ENCODE measurements around the gene GPC6.
A peak's percentile ranks its signal among the peaks of the same experiment; 100 is the strongest.
"Not testable (repeated sequence)": the region's sequence is repeated elsewhere in the genome, so short reads cannot be mapped to it uniquely, and the experiment has no call there.

Gene GPC6

DNA sequence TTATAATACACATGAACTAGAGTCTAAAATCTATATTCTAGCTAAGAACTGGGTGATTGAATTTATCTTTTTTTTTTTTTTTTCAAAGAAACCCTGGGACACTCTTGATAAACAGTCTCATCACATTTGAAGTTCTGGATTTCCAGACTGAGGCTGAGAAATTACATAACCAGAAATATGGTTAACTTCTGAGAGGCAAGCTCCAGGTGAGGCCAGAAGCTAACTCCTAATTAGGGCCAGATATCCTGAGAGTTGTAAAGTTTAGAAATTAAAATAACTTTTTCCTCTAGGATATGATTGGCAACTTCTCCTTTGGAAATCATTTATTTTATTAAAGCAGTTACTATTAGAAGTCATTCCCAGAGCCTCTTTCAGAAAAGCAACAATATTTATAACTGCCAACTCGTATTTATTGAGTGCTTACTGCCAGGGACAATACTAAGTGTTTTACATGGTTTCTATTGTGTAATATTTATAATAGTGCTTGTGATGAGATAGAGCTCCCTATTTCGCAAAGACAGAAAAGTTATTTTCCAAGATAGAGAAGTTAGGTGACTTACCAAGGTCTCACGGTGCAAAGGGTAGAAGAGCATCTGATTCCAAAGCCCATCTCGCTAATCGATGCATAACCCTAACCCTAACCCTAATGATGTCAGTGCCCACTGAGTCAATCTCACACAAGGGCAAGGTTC, 1065.2 kb downstream of the GPC6 start:
- no peak for DNase-seq

- DNase-seq: no peak
These were observed 1065.7 kb downstream of the GPC6 start for GRCh38 chr13:94292323-94292640.

- no peak for DNase-seq
These were observed 1069.9 kb downstream of the GPC6 start for GRCh38 chr13:94296471-94296870.

DNA sequence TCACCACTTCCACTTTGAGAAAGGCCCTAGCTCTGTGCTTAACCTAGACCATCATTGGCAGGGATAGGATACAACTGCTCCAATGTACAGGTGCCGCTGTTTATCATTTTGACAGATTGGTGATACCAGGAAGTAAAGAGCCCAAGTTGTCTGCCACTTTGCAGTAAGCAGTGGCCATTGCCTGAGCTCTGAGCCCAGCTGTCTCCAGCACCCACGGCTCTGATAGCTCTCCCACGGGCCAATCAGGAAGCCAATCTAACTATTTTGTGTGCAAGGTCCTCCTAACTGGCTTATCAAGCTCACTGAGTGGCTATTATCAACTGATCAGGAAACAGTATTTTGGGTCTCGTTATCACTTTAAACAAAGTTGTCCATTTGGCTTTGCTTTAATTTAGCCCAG, 1071.7 kb downstream of the GPC6 start:
- DNase-seq: no peak

GRCh38 chr13:94300401-94300800, 1073.8 kb downstream of the GPC6 start:
- DNase-seq: no peak

- DNase-seq: no peak
These were observed 1074.9 kb downstream of the GPC6 start for GRCh38 chr13:94301487-94301886.

DNA sequence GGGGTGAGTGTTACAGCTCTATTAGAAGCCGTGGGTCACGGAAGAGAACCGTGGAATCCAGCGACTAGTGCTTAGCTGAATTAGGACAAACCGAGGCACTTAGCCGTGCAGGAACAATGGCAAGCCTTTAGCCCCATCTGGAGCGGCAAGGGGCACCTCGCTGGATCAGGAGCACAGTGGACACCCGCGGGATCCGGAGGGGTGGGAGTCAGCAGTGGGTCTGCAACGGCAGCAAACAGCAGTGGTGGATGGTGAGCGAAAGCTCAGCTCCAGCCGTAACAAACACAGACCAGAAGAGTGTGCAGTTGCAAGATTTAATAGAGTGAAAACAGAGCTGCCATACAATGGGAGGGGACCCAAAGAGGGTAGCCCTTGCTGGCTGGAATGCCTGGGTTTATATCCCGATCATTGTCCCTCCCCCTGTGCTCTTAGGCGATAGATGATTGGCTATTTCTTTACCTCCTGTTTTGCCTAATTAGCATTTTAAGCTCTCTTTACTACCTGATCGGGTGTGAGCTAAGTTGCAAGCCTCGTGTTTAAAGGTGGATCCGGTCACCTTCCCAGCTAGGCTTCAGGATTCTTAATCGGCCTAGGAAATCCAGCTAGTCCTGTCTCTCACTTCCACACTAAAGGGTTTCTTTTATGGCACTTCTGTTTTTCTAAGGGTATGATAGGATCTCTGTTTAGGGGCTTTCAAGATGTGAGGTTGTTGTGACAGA, 1076.4 kb downstream of the GPC6 start:
- not testable (repeated sequence) for DNase-seq

- DNase-seq: no peak
These were observed 1077.1 kb downstream of the GPC6 start for GRCh38 chr13:94303644-94304174.

DNA sequence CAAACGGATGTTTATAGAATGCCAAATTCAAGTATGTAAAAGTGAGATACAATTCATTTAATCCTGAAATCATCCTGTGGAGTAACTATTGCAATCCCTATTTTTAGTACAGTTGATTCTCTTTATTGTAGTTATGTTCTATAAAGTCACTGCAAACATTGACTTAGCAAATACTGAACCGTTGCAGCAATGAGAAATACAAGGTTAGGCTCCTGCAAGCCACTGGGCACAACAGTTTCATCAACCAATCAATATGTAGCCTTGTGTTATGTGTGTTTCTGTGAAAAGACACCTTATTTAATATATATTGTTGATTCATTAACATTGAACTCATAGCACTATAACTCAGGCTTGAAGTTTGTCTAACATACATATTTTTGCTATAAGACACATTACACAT, 1078.4 kb downstream of the GPC6 start:
- DNase-seq: no peak

- no peak for DNase-seq
These were observed 1078.9 kb downstream of the GPC6 start for GRCh38 chr13:94305463-94305862.

GRCh38 chr13:94305934-94306333, 1079.3 kb downstream of the GPC6 start:
- DNase-seq: no peak

GRCh38 chr13:94308832-94309231, 1082.2 kb downstream of the GPC6 start:
- DNase-seq: no peak

- DNase-seq: no peak
These were observed 1083.0 kb downstream of the GPC6 start for GRCh38 chr13:94309576-94309975.

GRCh38 chr13:94309997-94310855, 1083.6 kb downstream of the GPC6 start:
- no peak for DNase-seq

DNA sequence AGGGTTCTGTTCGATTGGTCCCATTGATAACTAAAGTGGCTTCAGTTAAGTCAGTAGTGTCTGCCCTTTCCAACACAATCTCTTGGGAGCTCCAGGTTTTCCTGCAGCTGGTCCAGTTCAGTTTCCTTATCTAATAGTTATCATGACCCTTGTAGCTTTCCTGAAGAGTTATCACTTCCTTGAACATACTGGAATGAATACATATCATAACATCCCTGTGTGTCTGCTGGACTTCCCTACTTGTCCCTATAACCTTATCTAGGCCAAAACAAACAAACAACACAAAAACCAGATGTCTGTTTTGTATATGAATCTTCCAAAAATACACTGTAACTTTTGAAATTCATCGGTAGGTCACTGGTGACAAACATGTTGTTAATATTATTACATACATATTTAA, 1085.3 kb downstream of the GPC6 start:
- no peak for DNase-seq

GRCh38 chr13:94312511-94313216, 1086.1 kb downstream of the GPC6 start:
- peak; percentile 26 for DNase-seq

DNA sequence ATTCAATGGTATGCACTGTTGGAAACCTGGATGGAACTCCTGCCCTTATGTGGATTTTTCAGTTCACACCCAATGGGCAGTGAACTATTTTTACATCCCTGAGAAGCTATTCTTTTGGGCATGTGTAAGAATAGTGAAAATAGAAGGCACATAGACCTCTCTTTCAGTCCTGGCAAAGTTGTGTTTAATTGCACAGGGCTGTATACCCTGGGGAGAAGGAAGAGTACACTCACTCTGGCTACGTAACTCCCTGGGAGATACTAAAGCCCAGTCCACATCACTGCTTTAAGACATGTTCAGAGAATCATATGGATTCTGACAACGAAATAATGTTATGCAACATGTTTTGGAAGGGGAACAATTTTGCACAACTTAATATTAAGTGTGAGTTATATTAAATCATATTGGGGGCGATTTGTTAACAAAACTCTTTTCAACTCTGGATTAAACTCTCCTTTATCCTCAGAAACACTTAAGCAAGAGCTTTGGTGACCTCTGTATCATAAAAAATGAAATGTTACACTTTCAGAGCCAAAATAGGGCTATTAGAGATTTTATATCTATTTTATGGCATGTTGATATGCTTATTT, 1086.8 kb downstream of the GPC6 start:
- no peak for DNase-seq

- no peak for DNase-seq
These were observed 1087.3 kb downstream of the GPC6 start for GRCh38 chr13:94313926-94314325.

DNA sequence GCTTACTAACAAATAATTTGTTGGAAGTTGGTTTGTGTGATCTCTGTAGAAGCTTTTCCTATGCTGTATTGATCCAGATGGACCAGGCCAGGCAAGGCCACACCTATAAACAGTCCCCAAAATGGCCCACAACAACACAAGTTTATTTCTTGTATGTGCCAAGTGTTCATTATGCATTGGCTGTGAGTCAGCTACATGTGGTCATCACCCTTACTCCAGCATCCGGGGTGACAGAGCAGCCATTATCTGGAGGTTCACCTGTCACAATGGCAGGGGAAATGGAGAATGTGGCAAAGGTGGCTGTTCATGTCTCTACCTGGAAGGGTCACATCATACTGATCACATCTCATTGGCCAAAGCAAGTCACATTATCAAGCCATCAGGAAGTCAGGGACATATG, 1088.6 kb downstream of the GPC6 start:
- no peak for DNase-seq

DNA sequence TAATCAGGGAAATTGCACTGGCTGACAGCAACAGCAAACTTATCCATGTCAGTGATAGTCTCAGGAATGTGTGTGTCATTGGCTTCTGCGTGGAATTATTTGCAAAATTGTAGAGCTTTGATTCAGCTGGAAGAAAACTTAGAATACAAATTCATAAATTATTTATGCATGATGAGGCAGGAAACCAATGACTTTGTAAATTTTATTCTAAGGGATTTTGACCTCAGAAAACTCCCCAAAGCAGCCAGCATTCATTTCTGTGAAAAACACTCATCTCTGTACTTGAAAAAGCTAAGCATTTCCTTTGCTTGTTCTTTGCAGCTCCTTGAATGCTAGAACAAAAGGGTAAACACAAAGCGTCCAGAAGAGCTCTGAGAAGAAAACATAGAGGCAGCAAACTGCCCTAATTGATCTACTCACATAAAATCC, 1090.5 kb downstream of the GPC6 start:
- no peak for DNase-seq

DNA sequence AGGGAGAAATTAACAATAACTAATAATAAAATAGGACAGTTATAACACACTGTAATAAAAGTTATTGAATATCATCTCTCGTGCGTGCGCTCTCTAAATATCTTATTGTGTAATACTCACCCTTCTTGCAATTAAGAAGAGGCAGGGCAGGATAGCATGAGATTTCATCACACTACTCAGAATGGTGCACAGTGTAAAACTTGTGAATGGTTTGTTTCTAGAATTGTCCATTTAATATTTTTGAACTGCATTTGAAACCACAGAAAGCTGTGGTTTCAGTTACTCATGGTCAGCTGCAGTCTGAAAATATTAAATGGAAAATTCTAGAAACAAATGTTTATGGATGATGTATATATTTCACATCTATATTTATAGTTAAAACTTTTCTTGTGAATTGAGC, 1091.8 kb downstream of the GPC6 start:
- DNase-seq: no peak

- no peak for DNase-seq
These were observed 1092.9 kb downstream of the GPC6 start for GRCh38 chr13:94319501-94319900.

All from CD4-positive, alpha-beta T cell treated with Interleukin-4 for 4 hours (primary cell).